H9 (cell line): Measurements from ENCODE around the gene LTF. TPM values are rescaled to one million over a fixed set of nuclear protein-coding genes. Genes with fewer than 3 reads are reported as not detected.

ENCODE experiments used
- DNase-seq: peaks from one replicate; pipeline ENCODE4 v3.0.0-alpha.2; 2017
- H2AFZ ChIP-seq: one replicate; pipeline ENCODE4 v1.6.1; 2013; ENCODE audit warnings: mild to moderate bottlenecking, low read length, control low read depth, moderate library complexity
- H2AK5ac ChIP-seq: 2 replicates; pipeline ENCODE4 v1.6.1; 2013; ENCODE audit warnings: low read length, control low read depth, mixed read lengths; ENCODE audit not compliant: insufficient read length
- H2BK120ac ChIP-seq: one replicate; pipeline ENCODE4 v1.6.1; 2013; ENCODE audit warnings: low read depth, mild to moderate bottlenecking, low read length, control low read depth, inconsistent platforms; ENCODE audit not compliant: poor library complexity, severe bottlenecking
- H2BK12ac ChIP-seq: 2 replicates; pipeline ENCODE4 v1.6.1; 2013; ENCODE audit warnings: low read length, control low read depth, mixed read lengths, low read depth; ENCODE audit not compliant: insufficient read length
- H2BK15ac ChIP-seq: 2 replicates; pipeline ENCODE4 v1.6.1; 2013; ENCODE audit warnings: low read depth, low read length, control low read depth
- H2BK20ac ChIP-seq: one replicate; pipeline ENCODE4 v1.6.1; 2013; ENCODE audit warnings: low read depth, mild to moderate bottlenecking, low read length, control low read depth, inconsistent platforms; ENCODE audit not compliant: poor library complexity, severe bottlenecking
- H2BK5ac ChIP-seq: 2 replicates; pipeline ENCODE4 v1.6.1; 2013; ENCODE audit warnings: low read length, control low read depth, mixed read lengths; ENCODE audit not compliant: insufficient read length
- H3K14ac ChIP-seq: 2 replicates; pipeline ENCODE4 v1.6.1; 2013; ENCODE audit warnings: low read length, control low read depth; ENCODE audit not compliant: insufficient read depth
- H3K18ac ChIP-seq: 2 replicates; pipeline ENCODE4 v1.6.1; 2013; ENCODE audit warnings: low read depth, mild to moderate bottlenecking, mixed read lengths, low read length, control low read depth; ENCODE audit not compliant: insufficient read length
- H3K23ac ChIP-seq: 2 replicates; pipeline ENCODE4 v1.6.1; 2013; ENCODE audit warnings: low read length, control low read depth, mixed read lengths, low read depth; ENCODE audit not compliant: insufficient read length
- H3K23me2 ChIP-seq: 2 replicates; pipeline ENCODE4 v1.6.1; 2013; ENCODE audit warnings: low read depth, mild to moderate bottlenecking, mixed read lengths, low read length, control low read depth; ENCODE audit not compliant: insufficient read length, poor library complexity, severe bottlenecking
- H3K27ac ChIP-seq: 2 replicates; pipeline ENCODE4 v1.5.1; 2013; ENCODE audit warnings: low read length, control low read depth, mixed read lengths, low read depth; ENCODE audit not compliant: insufficient read length
- H3K27me3 ChIP-seq: 2 replicates; pipeline ENCODE4 v1.6.1; 2013; ENCODE audit warnings: low read length, control low read depth, inconsistent platforms; ENCODE audit not compliant: insufficient read depth
- H3K4ac ChIP-seq: 2 replicates; pipeline ENCODE4 v1.6.1; 2013; ENCODE audit warnings: low read depth, mild to moderate bottlenecking, control low read depth, inconsistent platforms, low read length, moderate library complexity
- H3K4me1 ChIP-seq: 2 replicates; pipeline ENCODE4 v1.6.1; 2013; ENCODE audit warnings: low read length, control low read depth, inconsistent platforms; ENCODE audit not compliant: insufficient read depth
- H3K4me2 ChIP-seq: 2 replicates; pipeline ENCODE4 v1.6.1; 2013; ENCODE audit warnings: low read length, control low read depth, mixed read lengths; ENCODE audit not compliant: insufficient read length, insufficient read depth
- H3K56ac ChIP-seq: 2 replicates; pipeline ENCODE4 v1.6.1; 2013; ENCODE audit warnings: low read depth, mild to moderate bottlenecking, mixed read lengths, low read length, control low read depth; ENCODE audit not compliant: insufficient read length
- H3K79me1 ChIP-seq: 2 replicates; pipeline ENCODE4 v1.6.1; 2013; ENCODE audit warnings: low read depth, mild to moderate bottlenecking, moderate library complexity, low read length, control low read depth, inconsistent platforms; ENCODE audit not compliant: insufficient read depth, poor library complexity, severe bottlenecking
- H3K79me2 ChIP-seq: 2 replicates; pipeline ENCODE4 v1.6.1; 2013; ENCODE audit warnings: low read length, control low read depth, inconsistent platforms; ENCODE audit not compliant: insufficient read depth
- H3K9ac ChIP-seq: 2 replicates; pipeline ENCODE4 v1.6.1; 2013; ENCODE audit warnings: low read length, control low read depth, mixed read lengths; ENCODE audit not compliant: insufficient read length; ENCODE audit errors: extremely low read depth
- H3K9me3 ChIP-seq: one replicate; pipeline ENCODE4 v1.6.1; 2013; ENCODE audit warnings: low read depth, low read length, inconsistent platforms; ENCODE audit not compliant: control insufficient read depth
- H3T11ph ChIP-seq: one replicate; pipeline ENCODE4 v1.6.1; 2013; ENCODE audit warnings: mild to moderate bottlenecking, low read length, control low read depth, inconsistent platforms
- H4K20me1 ChIP-seq: one replicate; pipeline ENCODE4 v1.6.1; 2013; ENCODE audit not compliant: control insufficient read depth, insufficient read length, insufficient read depth
- H4K5ac ChIP-seq: 2 replicates; pipeline ENCODE4 v1.6.1; 2013; ENCODE audit warnings: low read depth, mild to moderate bottlenecking, mixed read lengths, low read length, control low read depth; ENCODE audit not compliant: insufficient read length
- H4K8ac ChIP-seq: replicated peaks from 2 replicates; pipeline ENCODE4 v1.6.1; 2013; ENCODE audit warnings: low read length, control low read depth, mixed read lengths, low read depth; ENCODE audit not compliant: insufficient read length
- H4K91ac ChIP-seq: 2 replicates; pipeline ENCODE4 v1.6.1; 2013; ENCODE audit warnings: low read depth, mild to moderate bottlenecking, moderate library complexity, mixed read lengths, low read length, control low read depth; ENCODE audit not compliant: insufficient read length
- H3K27ac Mint-ChIP-seq, 3 experiments: 2 replicates in 2 of 3; 3 replicates in 1 of 3; pipeline ENCODE4 v1.8.0; 2020 to 2021; ENCODE audit warnings: mixed read lengths in 3 of 3, mild to moderate bottlenecking in 1 of 3, moderate library complexity in 1 of 3
- H3K27me3 Mint-ChIP-seq: 2 replicates; pipeline ENCODE4 v1.8.0; 2021; ENCODE audit warnings: low read depth, mild to moderate bottlenecking, moderate library complexity, mixed read lengths
- H3K36me3 Mint-ChIP-seq, 3 experiments: 2 replicates in 2 of 3; 3 replicates in 1 of 3; pipeline ENCODE4 v1.8.0; 2020 to 2021; ENCODE audit warnings: low read depth in 3 of 3, mixed read lengths in 3 of 3; ENCODE audit not compliant: insufficient read depth in 1 of 3
- H3K4me1 Mint-ChIP-seq, 2 experiments: 2 replicates each; pipeline ENCODE4 v1.8.0; 2020; ENCODE audit warnings: mixed read lengths in 2 of 2
- H3K4me3 Mint-ChIP-seq, 2 experiments: 2 replicates in 1 of 2; 3 replicates in 1 of 2; pipeline ENCODE4 v1.8.0; 2020 to 2021; ENCODE audit warnings: mild to moderate bottlenecking in 2 of 2, mixed read lengths in 2 of 2, moderate library complexity in 1 of 2
- H3K9me3 Mint-ChIP-seq, 2 experiments: 2 replicates in 1 of 2; 3 replicates in 1 of 2; pipeline ENCODE4 v1.8.0; 2020; ENCODE audit warnings: mild to moderate bottlenecking in 2 of 2, mixed read lengths in 2 of 2, moderate library complexity in 1 of 2
- CTCF ChIP-seq: fragments of 200-600 bp; sonication (generic); conservative IDR thresholded peaks from 3 replicates; pipeline ENCODE4 v1.8.0; 2021; ENCODE audit warnings: antibody characterized with exemption, mild to moderate bottlenecking
- WGBS: extraction: QIAGEN DNeasy Blood & Tissue Kit; methylation state at CpG from one replicate; pipeline ENCODE4 v1.1.7; 2013; ENCODE audit warnings: missing lambda C conversion rate, low lambda C conversion rate, mixed read lengths; ENCODE audit not compliant: insufficient read length; ENCODE audit errors: extremely low coverage; 5-methylcytosine and 5-hydroxymethylcytosine counted together
- total RNA-seq: library from RNA; stranded (reverse); gene quantifications from 2 replicates; pipeline ENCODE4 v1.2.1, GENCODE V29; 2021

LTF gene
- total RNA-seq, 1 experiment from 2014 or later: not detected

- Histone ChIP-seq H4K8ac (no peak overlapping the region), H3K14ac (no peak overlapping the region), H2BK120ac (no peak overlapping the region), H3K27ac (no peak overlapping the region), H3K23ac (no peak overlapping the region), H3K56ac (no peak overlapping the region), H3K9me3 (no peaks in the 10 kb centered on the region), H2BK12ac (no peak overlapping the region), H2BK20ac (no peak overlapping the region), H3K4ac (no peak overlapping the region), H2BK15ac (no peak overlapping the region), H3K9ac (no peak overlapping the region), H3K27me3 (no peaks in the 10 kb centered on the region), H3K23me2 (no peaks in the 10 kb centered on the region), H3K79me1 (no peaks in the 10 kb centered on the region), H2BK5ac (no peak overlapping the region), H4K91ac (no peak overlapping the region), H3K4me2 (no peak overlapping the region), H3K79me2 (no peaks in the 10 kb centered on the region), H3T11ph (no peak overlapping the region), H3K18ac (no peak overlapping the region), H3K4me1 (peaks cover 4% of the 10 kb centered on the region; the same call in 1 of the 2 replicates), H4K5ac (no peak overlapping the region), H2AFZ (no peak overlapping the region), H4K20me1 (no peaks in the 10 kb centered on the region), H2AK5ac (no peak overlapping the region)
- peak; percentile 68 for TF ChIP-seq CTCF
- no peak for DNase-seq
- Mint-ChIP-seq H3K4me1 (peaks cover 9 to 12% of the 10 kb centered on the region in 2 experiments), H3K36me3 (no peaks in the 10 kb centered on the region), H3K27ac (no peak overlapping the region), H3K9me3 (no peaks in the 10 kb centered on the region), H3K4me3 (no peak overlapping the region), H3K27me3 (no peaks in the 10 kb centered on the region; the same call in 1 of the 2 replicates)
- no CpG with 5 or more reads among the region's 16 CpGs for WGBS
These were observed 21.9 kb downstream of the LTF start for GRCh38 chr3:46442576-46443530.
